Endothelial cell of umbilical vein (primary cell): Measurements from ENCODE around the gene METTL5. TPM values are rescaled to one million over a fixed set of nuclear protein-coding genes. Genes with fewer than 3 reads are reported as not detected.
A peak's percentile ranks its signal among the peaks of the same experiment; 100 is the strongest.

Source experiments
- BruUV-seq: library from RNA; stranded (reverse); fragments of 400-500 nt; replicated peaks from 2 replicates; lab custom pipeline; 2021; lab: Mats Ljungman, UMichigan
- CTCF ChIA-PET: fragments of 300-600, 350-600 bp; sonication (Branson Sonifier 250); formaldehyde crosslinking; loops from one replicate; lab custom pipeline; 2021; ENCODE audit warnings: antibody characterized with exemption, inconsistent platforms; lab: Charles Lee
- POLR2A ChIA-PET: fragments of 300-600, 350-600 bp; sonication (Branson Sonifier 250); formaldehyde crosslinking; loops from one replicate; lab custom pipeline; 2021; ENCODE audit warnings: antibody characterized with exemption, inconsistent platforms; lab: Charles Lee
- DNase-seq: peaks from one replicate; pipeline ENCODE4 v3.0.0-alpha.2; 2011; ENCODE audit warnings: low read depth, low spot score
- FAIRE-seq: peaks from 2 replicates; lab custom pipeline; 2011; peaks lifted over from hg19 to GRCh38; lab: Jason Lieb, UNC
- H2AFZ ChIP-seq: 2 replicates; pipeline ENCODE4 v1.6.0; 2012; ENCODE audit warnings: low read depth, low read length, control low read depth, inconsistent platforms
- H3K27ac ChIP-seq: 2 replicates; pipeline ENCODE4 v1.5.1; 2011; ENCODE audit warnings: low read depth, mild to moderate bottlenecking, control low read depth, low read length, moderate library complexity; ENCODE audit not compliant: insufficient read depth
- H3K27me3 ChIP-seq, 2 experiments: 2 replicates each; pipeline versions ENCODE4 v1.6.0 to v1.6.1; 2011; ENCODE audit warnings: low read length in 2 of 2, mixed read lengths in 1 of 2; ENCODE audit not compliant: control insufficient read depth in 2 of 2, insufficient read depth in 2 of 2
- H3K36me3 ChIP-seq, 2 experiments: 2 replicates in 1 of 2; 3 replicates in 1 of 2; pipeline ENCODE4 v1.5.1; 2011; ENCODE audit warnings: low read length in 2 of 2, mild to moderate bottlenecking in 1 of 2, moderate library complexity in 1 of 2; ENCODE audit not compliant: control insufficient read depth in 2 of 2, insufficient read depth in 2 of 2; ENCODE audit errors: extremely low read depth in 1 of 2
- H3K4me1 ChIP-seq: 3 replicates; pipeline ENCODE4 v1.5.1; 2011; ENCODE audit warnings: mild to moderate bottlenecking, low read length; ENCODE audit not compliant: control insufficient read depth, insufficient read depth; ENCODE audit errors: extremely low read depth
- H3K4me2 ChIP-seq: 2 replicates; pipeline ENCODE4 v1.6.1; 2011; ENCODE audit warnings: low read length, control low read depth, mixed read lengths; ENCODE audit not compliant: insufficient read depth
- H3K4me3 ChIP-seq, 3 experiments: fragments of 200-600 bp in 1 of 3; sonication (generic), shearing (Covaris generic) in 1 of 3; replicated peaks in 1 of 3; 2 replicates each; pipeline ENCODE4 v1.5.1; 2011 to 2016; ENCODE audit warnings: control low read depth in 3 of 3, low read length in 3 of 3, mild to moderate bottlenecking in 2 of 3, inconsistent platforms in 1 of 3, low read depth in 1 of 3, moderate library complexity in 1 of 3; ENCODE audit not compliant: insufficient read depth in 1 of 3
- H3K79me2 ChIP-seq: 2 replicates; pipeline ENCODE4 v1.6.0; 2012; ENCODE audit warnings: low read length, inconsistent platforms; ENCODE audit not compliant: control insufficient read depth, insufficient read depth
- H3K9ac ChIP-seq: replicated peaks from 2 replicates; pipeline ENCODE3; 2011; ENCODE audit warnings: low read length, control low read depth; ENCODE audit not compliant: insufficient read depth; ENCODE audit errors: extremely low read depth
- H3K9me1 ChIP-seq: replicated peaks from 3 replicates; pipeline ENCODE4 v1.6.0; 2011; ENCODE audit warnings: mild to moderate bottlenecking, low read length; ENCODE audit not compliant: control insufficient read depth, insufficient read depth; ENCODE audit errors: extremely low read depth
- H3K9me3 ChIP-seq: replicated peaks from 2 replicates; pipeline ENCODE4 v1.5.1; 2012; ENCODE audit warnings: low read length, inconsistent platforms; ENCODE audit not compliant: control insufficient read depth, insufficient read depth
- H4K20me1 ChIP-seq: replicated peaks from 2 replicates; pipeline ENCODE3; 2011; ENCODE audit warnings: mild to moderate bottlenecking, low read length; ENCODE audit not compliant: control insufficient read depth, insufficient read depth; ENCODE audit errors: extremely low read depth
- CTCF ChIP-seq, 2 donors: IDR thresholded peaks; 1 replicate in 1 of 2; 2 replicates in 1 of 2; pipeline ENCODE4 v1.5.1; 2011; ENCODE audit warnings: low read length in 2 of 2, mild to moderate bottlenecking in 2 of 2, moderate library complexity in 2 of 2, control low read depth in 1 of 2, inconsistent platforms in 1 of 2, low read depth in 1 of 2; ENCODE audit not compliant: insufficient read depth in 1 of 2; ENCODE audit errors: extremely low read depth in 1 of 2
- EZH2 ChIP-seq: IDR thresholded peaks from 2 replicates; pipeline ENCODE4 v1.6.1; 2012; ENCODE audit warnings: borderline replicate concordance, low read depth, mild to moderate bottlenecking, moderate library complexity, low read length, inconsistent platforms; ENCODE audit not compliant: severe bottlenecking
- FOS ChIP-seq: IDR thresholded peaks from 2 replicates; pipeline ENCODE4 v1.6.1; 2011; ENCODE audit warnings: mild to moderate bottlenecking, low read length, moderate library complexity, borderline replicate concordance; ENCODE audit not compliant: insufficient read depth
- GATA2 ChIP-seq: IDR thresholded peaks from 2 replicates; pipeline ENCODE4 v1.7.0; 2011; ENCODE audit warnings: low read depth, mild to moderate bottlenecking, moderate library complexity, mixed read lengths, low read length; ENCODE audit not compliant: insufficient read length, insufficient read depth
- JUN ChIP-seq: IDR thresholded peaks from 2 replicates; pipeline ENCODE4 v1.6.1; 2011; ENCODE audit warnings: borderline replicate concordance, low read depth; ENCODE audit not compliant: insufficient read length, insufficient read depth
- MYC ChIP-seq: IDR thresholded peaks from one replicate; pipeline ENCODE4 v1.6.1; 2011; ENCODE audit warnings: mild to moderate bottlenecking, low read depth, low read length
- POLR2A ChIP-seq: IDR thresholded peaks from 2 replicates; pipeline ENCODE4 v1.6.1; 2012; ENCODE audit warnings: low read depth, mild to moderate bottlenecking, control low read depth, low read length
- POLR2AphosphoS5 ChIP-seq: IDR thresholded peaks from 2 replicates; pipeline ENCODE4 v1.6.1; 2012; ENCODE audit warnings: low read depth, mild to moderate bottlenecking, control low read depth, low read length, moderate library complexity; ENCODE audit not compliant: insufficient read depth
- dilution Hi-C: fragments of 300-500 bp; cut with MboI; formaldehyde crosslinking; loops from one replicate; pipeline ENCODE4 v1.15.0; 2019; ENCODE audit warnings: low sequenced_read_pairs; ENCODE audit not compliant: extremely low pct_ligation_motif_present
- intact Hi-C: fragments of 100-400 bp; cut with micrococcal nuclease; formaldehyde crosslinking; loops from one replicate; pipeline ENCODE4 v1.10.0; 2022
- polyA plus RNA-seq, 4 experiments: library from polyadenylated mRNA; depleted of rRNA in 3 of 4; stranded (reverse) in 3 of 4; unstranded in 1 of 4; fragments of >200 nt; gene quantifications; 2 replicates each; pipeline versions ENCODE4 v1.2.1 to v1.2.3, GENCODE V29; 2011 to 2012; ENCODE audit warnings: missing spikeins in 1 of 4
- total RNA-seq: library from RNA; stranded (reverse); gene quantifications from 2 replicates; pipeline ENCODE4 v1.2.3, GENCODE V29; 2021
- TF ChIP-seq, protein P1 (sequence below): IDR thresholded peaks from 2 replicates; pipeline ENCODE4 v1.6.1; 2011; ENCODE audit not compliant: insufficient read depth, insufficient read length

The METTL5 gene
- total and polyA plus RNA-seq, 2 donors (not counting 3 experiments of a cell fraction or from before 2014, with no cell fraction given), result 27.0 to 52.0 TPM

DNA sequence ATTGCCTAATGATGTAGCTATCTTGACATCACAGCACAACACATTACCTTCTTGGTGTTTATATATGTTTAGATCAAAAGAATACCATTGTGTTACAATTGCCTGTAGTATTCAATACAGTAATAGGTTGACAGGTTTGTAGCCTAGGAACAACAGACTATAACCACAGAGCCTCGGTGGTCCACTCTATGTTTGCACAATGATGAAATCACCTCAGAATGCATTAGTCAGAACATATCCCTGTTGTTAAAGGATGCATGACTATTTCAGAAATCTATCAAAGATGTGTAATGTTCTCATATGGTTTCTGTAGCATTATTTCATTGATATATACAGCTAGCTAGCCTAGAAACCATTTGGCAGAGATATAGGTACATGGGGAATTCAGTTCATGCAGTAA lies 8.9 kb downstream of the METTL5 start:
- Histone ChIP-seq H3K27ac (peak overlapping the region; percentile 62), H2AFZ (no peak overlapping the region), H3K79me2 (peaks cover 8% of the 10 kb centered on the region), H4K20me1 (no peaks in the 10 kb centered on the region), H3K9me1 (no peaks in the 10 kb centered on the region), H3K9me3 (no peaks in the 10 kb centered on the region), H3K4me2 (no peak overlapping the region), H3K36me3 (peaks cover 14 to 15% of the 10 kb centered on the region in 2 experiments), H3K9ac (no peak overlapping the region), H3K4me3 (no peak overlapping the region), H3K27me3 (no peaks in the 10 kb centered on the region), H3K4me1 (peaks cover 16% of the 10 kb centered on the region)
- FAIRE-seq (peak; percentile 81), DNase-seq (peak; percentile 42)
- CTCF ChIA-PET, result interaction anchor here (1.0 to 1.9 kb wide), 3 partner anchors 9 to 13 kb away, joined by 4 to 11 read pairs (median 5); partner anchors contain the start of genes METTL5 and UBR3
- dilution Hi-C loops, result no loop called here
- no TSS peak for BruUV-seq
- POLR2A ChIA-PET, result no interaction called here
- TF ChIP-seq JUN, result peak; percentile 54
- no peak for TF ChIP-seq GATA2
- no peak for TF ChIP-seq CTCF (IDR thresholded peaks at IDR 0.05; ENCODE audit: extremely low read depth in 1 of 2, insufficient read depth in 1 of 2, low read depth in 1 of 2, low read length in 2 of 2)
- no peak for TF ChIP-seq EZH2
- no peak for TF ChIP-seq POLR2A
- TF ChIP-seq, protein P1, sequence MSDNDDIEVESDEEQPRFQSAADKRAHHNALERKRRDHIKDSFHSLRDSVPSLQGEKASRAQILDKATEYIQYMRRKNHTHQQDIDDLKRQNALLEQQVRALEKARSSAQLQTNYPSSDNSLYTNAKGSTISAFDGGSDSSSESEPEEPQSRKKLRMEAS, result no peak
- TF ChIP-seq FOS, result peak; percentile 59
- peak; percentile 18 for TF ChIP-seq POLR2AphosphoS5
- TF ChIP-seq MYC, result no peak
- intact Hi-C loops, result no loop called here
